Mammary epithelial cell (primary cell): Measurements from ENCODE around the gene ATXN1.

ENCODE experiments used
- CTCF ChIP-seq, 2 donors: IDR thresholded peaks in 1 of 2; conservative IDR thresholded peaks in 1 of 2; 2 replicates each; pipeline ENCODE4 v1.5.1; 2011 to 2012; ENCODE audit warnings: inconsistent platforms in 2 of 2, low read length in 2 of 2, mild to moderate bottlenecking in 2 of 2, control low read depth in 1 of 2, low read depth in 1 of 2; ENCODE audit not compliant: insufficient read depth in 1 of 2; ENCODE audit errors: extremely low read depth in 1 of 2
- EZH2 ChIP-seq: IDR thresholded peaks from 2 replicates; pipeline ENCODE4 v1.6.1; 2012; ENCODE audit warnings: low read length, inconsistent platforms, borderline replicate concordance

DNA sequence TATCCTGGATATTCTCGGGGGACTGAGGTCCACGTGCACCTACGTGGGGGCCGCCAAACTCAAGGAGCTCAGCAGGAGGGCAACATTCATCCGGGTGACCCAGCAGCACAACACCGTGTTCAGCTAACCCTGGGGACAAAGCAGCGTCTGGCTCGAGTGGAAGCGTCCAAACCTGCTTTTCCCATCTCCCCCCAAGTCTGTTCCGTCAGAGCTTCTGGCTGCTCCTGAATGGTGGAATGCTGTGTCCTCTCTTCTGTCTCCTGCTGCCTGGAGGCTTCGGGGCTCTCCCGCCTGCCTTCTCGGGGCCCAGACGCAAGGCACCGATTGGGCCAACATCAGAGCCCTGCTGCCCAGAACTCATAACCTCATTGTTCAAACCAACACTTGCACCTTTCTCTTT lies 466.2 kb downstream of the ATXN1 start:
- TF ChIP-seq CTCF (conservative IDR thresholded peaks at IDR 0.05 in 1 of 2, IDR thresholded peaks at IDR 0.05 in 1 of 2; ENCODE audit: extremely low read depth in 1 of 2, insufficient read depth in 1 of 2, low read depth in 1 of 2, low read length in 2 of 2) (no peak), EZH2 (no peak)
